Raji (cell line): ENCODE measurements around the gene FAM228A.

Experiments
- POLR2A ChIP-seq: IDR thresholded peaks from 2 replicates; pipeline ENCODE4 v1.6.1; 2011; ENCODE audit warnings: low read depth, low read length, control low read depth; ENCODE audit not compliant: insufficient read depth

Gene FAM228A

GRCh38 chr2:24179683-24180082, 4.8 kb downstream of the FAM228A start:
- TF ChIP-seq POLR2A: no peak

DNA sequence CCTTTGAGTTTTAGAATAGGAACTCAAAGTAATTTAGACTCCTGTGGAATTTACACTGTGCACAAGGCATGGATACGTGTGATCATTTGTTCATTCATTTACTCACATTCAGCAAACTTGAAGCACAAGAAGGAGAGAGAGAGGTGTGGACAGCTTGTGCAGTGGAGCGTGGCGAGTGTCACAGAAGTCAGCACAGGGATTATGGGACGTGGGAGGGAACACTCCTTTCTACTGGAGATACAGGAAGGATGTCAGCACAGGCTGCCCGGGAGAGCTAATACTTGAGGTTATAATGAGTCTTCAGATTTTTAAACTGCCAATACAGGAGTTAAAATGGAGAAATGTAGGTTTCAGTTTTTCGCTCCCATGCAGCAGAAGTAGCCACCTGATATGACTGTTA, 7.0 kb downstream of the FAM228A start:
- no peak for TF ChIP-seq POLR2A

DNA sequence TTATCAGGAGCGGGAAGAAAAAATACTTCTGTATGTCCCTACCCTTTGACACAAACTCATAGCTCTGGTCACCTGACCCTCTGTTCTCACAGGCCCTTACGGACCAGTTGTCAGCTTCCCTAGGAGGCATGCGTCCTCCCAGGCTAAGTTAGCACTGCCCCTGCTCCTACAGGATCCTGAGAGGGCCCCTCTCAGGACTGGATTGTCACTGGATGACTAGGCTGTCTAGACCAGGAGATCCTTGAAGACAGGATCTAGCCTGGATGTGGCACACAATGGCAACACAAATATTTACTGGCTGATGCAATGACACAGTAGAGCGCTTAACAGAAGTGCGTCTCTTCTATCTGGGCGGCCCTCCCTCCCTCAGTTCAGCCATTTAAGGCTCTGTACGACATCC, 7.7 kb downstream of the FAM228A start:
- no peak for TF ChIP-seq POLR2A

DNA sequence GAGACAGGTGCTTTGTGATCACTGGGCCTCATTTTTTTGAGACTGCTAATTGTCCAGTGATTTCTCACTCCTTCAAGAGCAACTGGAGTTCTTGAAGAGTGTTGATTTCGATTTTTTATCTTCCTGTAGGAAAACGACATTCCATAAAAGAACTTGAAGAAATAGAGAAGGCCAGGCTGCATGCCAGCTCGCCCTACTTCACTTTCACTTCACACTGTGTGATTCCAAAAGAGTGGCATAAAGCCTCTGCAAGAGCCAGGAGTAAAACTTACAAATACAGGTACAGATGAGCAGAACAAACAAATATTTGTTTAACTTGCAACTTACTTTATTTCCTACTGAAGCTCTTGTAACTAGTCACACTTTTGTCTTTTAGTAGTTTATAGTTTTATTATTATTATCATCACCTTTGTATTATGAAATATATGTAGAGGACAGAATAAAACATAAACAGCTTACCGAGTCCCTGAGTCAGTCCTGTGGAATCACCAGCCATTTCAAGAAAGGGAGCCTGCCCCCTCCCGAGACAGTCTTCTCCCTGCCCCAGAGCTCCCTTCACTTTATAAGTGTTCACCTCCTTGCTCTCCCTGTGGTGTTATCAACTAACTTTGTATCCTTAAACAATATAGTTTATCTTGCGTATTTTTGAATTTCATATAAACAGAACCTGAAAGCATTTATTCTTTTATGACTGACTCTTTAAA, 8.7 kb downstream of the FAM228A start:
- TF ChIP-seq POLR2A: no peak

DNA sequence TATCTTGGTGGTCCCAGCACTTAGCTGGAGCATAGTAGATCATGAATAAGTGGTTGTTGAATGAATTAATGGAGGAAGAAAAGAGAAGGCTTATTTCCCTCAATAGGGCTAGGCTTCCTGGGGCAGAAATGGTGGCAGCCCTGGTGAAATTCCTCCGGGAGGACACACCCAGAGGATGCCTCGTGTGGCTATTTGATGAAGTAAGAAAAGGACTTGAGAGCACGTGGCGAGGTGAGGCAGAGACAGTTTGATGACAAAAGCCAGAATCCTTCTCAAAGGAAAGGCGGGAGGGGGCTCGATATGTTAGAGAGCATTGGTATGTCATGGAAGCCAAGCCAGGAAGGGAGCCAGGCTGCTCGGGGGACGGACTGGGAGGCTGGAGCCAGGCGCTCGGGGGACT, 14.7 kb downstream of the FAM228A start:
- TF ChIP-seq POLR2A: no peak

DNA sequence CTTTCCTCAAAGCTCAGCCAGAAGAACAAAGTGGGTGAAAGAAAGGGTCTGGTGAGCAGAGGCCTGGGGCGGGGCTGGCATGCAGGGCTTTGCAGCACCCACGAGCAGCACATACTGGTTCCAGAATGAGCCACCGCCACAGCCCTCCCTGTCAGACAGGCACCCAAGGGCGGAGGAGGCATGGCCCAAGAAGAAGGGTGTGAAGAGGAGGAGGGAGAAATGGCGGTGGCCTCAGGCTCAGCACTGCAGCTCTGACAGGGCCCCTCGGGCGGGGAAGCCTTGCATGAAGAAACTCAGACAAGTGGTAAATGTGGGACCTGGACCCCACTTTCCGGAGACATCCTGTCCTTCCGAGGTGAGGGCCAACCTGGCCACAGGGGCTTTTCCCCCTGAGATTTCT, 15.7 kb downstream of the FAM228A start:
- no peak for TF ChIP-seq POLR2A

DNA sequence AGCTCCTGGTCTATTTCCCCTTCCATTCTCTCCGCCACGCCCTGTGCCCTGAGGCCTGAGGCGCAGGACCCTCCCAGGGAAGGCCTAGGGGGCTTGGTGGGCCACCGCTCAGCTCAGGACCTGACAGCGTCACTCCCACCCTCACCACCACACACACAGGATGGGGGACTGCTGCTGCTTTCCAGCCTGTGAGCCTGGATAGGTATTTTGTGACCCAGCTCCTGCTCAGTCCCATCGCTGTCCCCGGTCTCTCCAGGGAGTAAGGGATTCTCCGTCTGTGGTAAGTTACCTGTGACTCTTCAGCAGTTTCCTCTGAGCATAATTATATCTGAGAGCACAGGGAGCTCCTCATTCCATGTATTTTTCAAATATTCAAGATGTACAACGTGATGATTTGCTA, 16.3 kb downstream of the FAM228A start:
- no peak for TF ChIP-seq POLR2A

- TF ChIP-seq POLR2A: no peak
Measured at GRCh38 chr2:24191848-24192247, 17.0 kb downstream of the FAM228A start.

DNA sequence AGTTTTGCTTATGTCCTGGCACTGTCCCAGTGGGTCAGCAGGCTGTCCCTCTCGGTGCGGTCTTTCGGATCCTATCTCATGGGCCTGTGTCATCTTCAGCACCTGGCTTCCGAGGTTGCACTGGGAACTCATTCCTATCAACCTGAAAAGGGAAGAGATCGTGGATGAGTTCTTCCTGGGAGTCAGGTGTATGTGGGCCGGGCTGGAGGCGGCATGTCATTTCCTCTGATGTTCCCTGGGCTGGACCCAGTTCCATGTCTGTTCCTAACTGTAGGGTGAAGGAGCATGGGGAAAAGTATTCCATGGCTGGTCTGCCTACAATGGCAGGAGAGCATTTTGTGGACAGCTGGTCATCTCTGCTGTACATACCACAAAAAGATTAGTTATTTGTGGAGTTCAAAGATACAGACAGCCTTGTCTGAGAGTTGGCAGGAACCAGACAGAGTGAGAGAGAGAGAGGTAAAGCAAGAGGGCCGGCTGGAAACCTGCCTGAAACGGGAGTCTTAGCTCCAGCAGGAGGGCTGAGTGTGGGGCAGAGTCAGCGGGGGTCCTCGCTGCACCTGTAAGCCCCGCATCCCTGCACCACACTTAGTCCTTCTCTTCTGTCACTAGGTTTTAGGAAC, 25.2 kb downstream of the FAM228A start:
- TF ChIP-seq POLR2A: no peak

DNA sequence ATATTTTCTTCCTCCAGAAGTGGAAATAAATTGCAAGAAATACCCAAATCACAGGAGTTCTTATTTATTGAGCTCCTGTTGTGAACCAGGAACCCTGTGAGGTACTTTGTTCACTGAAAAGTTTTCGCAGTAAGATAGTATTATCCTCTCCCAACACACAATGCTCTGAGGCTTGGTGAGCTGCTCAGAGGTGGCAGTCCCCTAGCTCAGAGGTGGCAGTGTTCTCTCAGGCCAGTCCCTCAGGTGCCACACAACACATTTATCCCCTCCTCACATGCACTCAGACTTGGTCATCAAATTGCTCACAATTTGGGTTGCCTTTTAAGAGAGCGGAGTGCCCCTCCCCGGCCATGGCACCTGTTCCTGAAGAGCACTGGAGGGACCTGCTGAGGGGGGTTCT, 25.9 kb downstream of the FAM228A start:
- TF ChIP-seq POLR2A: no peak

DNA sequence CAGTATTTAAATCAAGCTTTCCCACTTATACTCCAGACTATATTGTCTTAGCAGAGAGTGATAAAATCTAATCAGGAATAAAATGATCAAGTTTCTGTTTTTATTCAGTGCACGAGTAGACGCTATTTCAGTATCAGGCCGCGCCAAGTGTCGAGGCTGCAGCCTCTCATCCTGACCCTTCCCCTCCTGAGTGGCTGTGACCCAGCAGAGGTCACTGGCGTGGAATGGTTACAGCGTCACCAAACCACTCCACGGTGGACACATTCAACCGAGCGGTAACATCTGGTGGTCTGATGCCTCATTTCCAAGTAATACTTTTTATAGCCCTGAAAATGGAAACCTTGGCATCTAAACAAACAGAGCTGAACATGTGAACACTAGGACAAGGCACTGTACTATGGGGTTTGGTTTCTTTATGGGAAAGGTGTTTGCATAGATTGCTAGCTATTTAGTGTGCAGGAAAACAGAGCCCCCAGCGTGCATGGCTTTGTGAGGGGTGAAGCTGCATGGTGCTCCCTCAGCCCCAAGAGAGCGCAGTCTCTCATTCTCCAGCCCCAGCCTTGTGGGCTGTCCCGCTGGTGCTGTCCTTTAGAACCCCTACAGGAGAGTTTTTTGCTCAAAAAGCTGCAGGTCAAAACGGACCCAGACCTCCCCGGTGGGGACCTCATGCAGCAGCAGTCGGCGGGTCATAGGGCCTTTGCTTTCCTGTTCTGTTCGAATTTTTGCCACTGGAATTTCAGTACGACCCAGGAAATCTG, 28.4 kb downstream of the FAM228A start:
- TF ChIP-seq POLR2A: no peak

DNA sequence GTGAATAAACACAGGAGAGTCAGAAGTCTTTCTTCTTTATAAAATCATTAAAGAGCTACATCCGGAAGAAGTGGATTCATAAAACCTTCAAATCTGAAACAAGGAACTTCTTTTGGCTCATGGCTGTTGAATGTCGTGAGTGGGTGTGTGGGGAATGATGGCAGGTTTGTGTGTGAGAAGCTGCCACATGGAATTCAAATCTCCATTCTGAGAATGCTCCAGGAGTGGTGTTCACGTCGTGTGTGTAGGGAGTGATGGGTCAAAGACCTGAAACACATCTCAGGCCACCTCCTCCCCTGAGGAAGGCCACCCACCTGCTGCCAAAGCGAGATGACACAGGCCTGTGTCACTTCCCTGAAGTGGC, 28.9 kb downstream of the FAM228A start:
- TF ChIP-seq POLR2A: no peak

DNA sequence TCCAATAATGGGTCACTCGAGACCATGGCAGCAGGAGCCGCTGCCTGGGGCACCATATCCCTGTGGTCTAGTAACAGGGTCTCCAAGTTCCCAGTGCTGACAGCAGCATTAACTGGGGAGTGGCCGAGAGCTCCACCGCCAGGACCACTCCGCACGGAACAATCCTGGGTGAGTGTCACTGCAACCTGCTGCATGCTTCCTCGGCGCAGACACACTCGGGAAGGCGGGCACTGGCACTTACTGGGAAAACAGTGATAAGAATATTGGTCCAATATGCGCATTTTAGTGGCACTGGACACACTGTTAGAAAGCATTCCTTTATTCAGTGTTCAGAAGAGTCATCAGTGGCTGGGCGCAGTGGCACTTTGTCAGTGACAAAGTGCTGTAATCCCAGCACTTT, 29.7 kb downstream of the FAM228A start:
- TF ChIP-seq POLR2A: no peak

DNA sequence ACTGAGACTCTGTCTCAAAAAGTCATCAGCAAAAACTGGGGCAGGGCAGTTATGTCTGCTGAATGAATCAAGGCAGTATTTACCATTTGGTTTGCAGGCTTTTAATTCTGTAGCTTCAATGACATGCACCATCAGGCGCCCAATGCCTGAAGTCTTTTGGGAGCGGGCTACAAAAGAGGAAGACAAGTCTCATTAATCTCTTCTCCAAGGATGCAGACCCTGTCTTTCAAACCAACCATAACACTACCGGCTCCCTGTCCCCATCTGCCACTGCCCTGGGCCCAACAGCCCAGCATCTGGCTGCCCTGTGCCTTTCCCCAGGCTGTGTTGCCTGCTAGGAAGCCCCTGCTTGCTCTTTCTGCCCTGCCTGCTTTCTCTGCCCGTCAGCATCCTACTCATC, 30.3 kb downstream of the FAM228A start:
- no peak for TF ChIP-seq POLR2A

GRCh38 chr2:24206242-24206641, 31.4 kb downstream of the FAM228A start:
- no peak for TF ChIP-seq POLR2A

- no peak for TF ChIP-seq POLR2A
Measured at GRCh38 chr2:24206714-24207113, 31.9 kb downstream of the FAM228A start.
